ENCODE measurements around the gene FAM131C.

The FAM131C gene

GRCh38 chr1:16099412-16099811, 26.0 kb upstream of the FAM131C start:
- FAIRE-seq, result no peak

- FAIRE-seq, result no peak
These were observed 22.0 kb upstream of the FAM131C start for GRCh38 chr1:16095447-16095846.

GRCh38 chr1:16094453-16095158, 21.2 kb upstream of the FAM131C start:
- no peak for FAIRE-seq

- FAIRE-seq, result no peak
These were observed 20.2 kb upstream of the FAM131C start for GRCh38 chr1:16093611-16094010.

- FAIRE-seq, result no peak
These were observed 19.6 kb upstream of the FAM131C start for GRCh38 chr1:16092923-16093511.

- no peak for FAIRE-seq
These were observed 18.9 kb upstream of the FAM131C start for GRCh38 chr1:16092097-16092922.

GRCh38 chr1:16091296-16091695, 17.8 kb upstream of the FAM131C start:
- no peak for FAIRE-seq

- no peak for FAIRE-seq
These were observed 16.8 kb upstream of the FAM131C start for GRCh38 chr1:16090076-16090826.

GRCh38 chr1:16088996-16089395, 15.5 kb upstream of the FAM131C start:
- no peak for FAIRE-seq

GRCh38 chr1:16088351-16088911, 15.0 kb upstream of the FAM131C start:
- no peak for FAIRE-seq

- no peak for FAIRE-seq
These were observed 14.3 kb upstream of the FAM131C start for GRCh38 chr1:16087733-16088132.

GRCh38 chr1:16085522-16085921, 12.1 kb upstream of the FAM131C start:
- no peak for FAIRE-seq

- no peak for FAIRE-seq
These were observed 10.0 kb upstream of the FAM131C start for GRCh38 chr1:16083486-16083885.

- no peak for FAIRE-seq
These were observed 9.0 kb upstream of the FAM131C start for GRCh38 chr1:16082283-16083038.

GRCh38 chr1:16081636-16082035, 8.2 kb upstream of the FAM131C start:
- FAIRE-seq, result no peak

GRCh38 chr1:16080422-16081150, 7.1 kb upstream of the FAM131C start:
- FAIRE-seq, result no peak

- FAIRE-seq, result no peak
These were observed 5.6 kb upstream of the FAM131C start for GRCh38 chr1:16078925-16079656.

- no peak for FAIRE-seq
These were observed 4.2 kb upstream of the FAM131C start for GRCh38 chr1:16077406-16078245.

- no peak for FAIRE-seq
These were observed 3.4 kb upstream of the FAM131C start for GRCh38 chr1:16076865-16077238.
